Activated CD4-positive, alpha-beta T cell treated with anti-CD3 and anti-CD28 coated beads, Interleukin-2, Interleukin-4, amounts not matched to agents 100 ng/mL and 50 ng/mL, durations not matched to agents 16 hours and 8 hours (primary cell): ENCODE results near the gene SCN8A.

Source experiments
- DNase-seq: peaks from one replicate; pipeline ENCODE4 v3.0.0-alpha.2; 2020; ENCODE audit warnings: low spot score

The SCN8A gene

DNA sequence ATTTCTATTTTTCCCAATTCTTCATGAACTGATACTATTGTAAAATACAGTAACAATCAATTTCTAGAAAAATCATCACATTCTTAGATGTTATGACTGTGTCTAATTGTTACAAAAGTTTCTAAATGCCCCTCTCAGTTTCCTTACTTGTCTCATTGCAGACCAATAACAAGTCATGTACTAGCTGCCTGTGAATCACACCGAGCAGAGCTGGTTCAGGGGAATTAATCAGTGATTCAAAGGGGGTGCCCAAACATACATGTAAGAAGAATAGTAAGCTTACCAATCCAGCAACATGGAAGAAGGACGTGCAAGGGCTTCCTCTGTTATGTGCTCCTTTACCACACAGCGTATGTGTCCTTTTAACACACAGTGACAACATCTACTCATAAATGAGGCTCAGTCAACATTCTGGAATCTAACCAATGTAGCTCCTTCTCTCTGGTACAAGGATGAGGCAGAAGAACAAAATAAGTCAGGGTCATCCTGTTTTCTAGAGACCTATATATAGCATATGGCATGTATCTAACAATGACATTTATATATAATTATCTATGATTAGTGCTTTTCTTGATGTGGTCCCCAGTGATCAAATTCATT is 126.4 kb downstream of the SCN8A start:
- DNase-seq: no peak

DNA sequence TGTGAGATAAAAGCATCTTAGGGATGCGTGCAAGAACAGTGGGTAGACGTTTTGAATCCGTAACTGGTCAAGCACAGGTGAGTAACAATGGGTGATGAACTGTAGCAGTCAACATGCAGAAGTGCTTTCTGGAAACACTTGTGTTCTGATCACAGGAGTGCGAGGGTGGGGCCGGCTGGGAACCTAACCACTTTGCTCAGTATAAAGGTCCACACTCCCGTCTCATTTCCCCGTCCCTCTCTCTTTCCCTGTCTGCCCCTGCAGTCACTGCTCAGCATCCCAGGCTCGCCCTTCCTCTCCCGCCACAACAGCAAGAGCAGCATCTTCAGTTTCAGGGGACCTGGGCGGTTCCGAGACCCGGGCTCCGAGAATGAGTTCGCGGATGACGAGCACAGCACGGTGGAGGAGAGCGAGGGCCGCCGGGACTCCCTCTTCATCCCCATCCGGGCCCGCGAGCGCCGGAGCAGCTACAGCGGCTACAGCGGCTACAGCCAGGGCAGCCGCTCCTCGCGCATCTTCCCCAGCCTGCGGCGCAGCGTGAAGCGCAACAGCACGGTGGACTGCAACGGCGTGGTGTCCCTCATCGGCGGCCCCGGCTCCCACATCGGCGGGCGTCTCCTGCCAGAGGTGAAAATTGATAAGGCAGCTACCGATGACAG is 130.4 kb downstream of the SCN8A start:
- peak; percentile 35 for DNase-seq

DNA sequence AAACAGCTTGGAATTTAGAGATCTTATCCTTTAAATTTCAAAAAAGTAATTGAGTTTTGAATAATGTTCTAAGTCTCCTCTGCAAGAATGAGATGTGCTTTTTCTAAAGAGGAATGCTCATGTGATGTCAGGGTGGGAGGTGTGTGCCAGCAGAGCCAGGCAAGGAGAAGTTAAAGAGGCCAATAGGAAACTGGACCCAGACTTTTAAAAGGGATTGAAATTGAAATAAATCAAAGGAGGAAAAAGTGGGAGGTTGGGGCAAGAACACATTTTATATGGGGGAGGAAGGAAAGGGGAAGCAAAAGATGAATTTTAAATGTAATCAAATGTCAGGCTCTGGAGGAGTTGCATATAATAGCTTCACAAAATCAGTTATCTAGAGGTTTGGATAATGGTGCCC is 131.4 kb downstream of the SCN8A start:
- DNase-seq: no peak

DNA sequence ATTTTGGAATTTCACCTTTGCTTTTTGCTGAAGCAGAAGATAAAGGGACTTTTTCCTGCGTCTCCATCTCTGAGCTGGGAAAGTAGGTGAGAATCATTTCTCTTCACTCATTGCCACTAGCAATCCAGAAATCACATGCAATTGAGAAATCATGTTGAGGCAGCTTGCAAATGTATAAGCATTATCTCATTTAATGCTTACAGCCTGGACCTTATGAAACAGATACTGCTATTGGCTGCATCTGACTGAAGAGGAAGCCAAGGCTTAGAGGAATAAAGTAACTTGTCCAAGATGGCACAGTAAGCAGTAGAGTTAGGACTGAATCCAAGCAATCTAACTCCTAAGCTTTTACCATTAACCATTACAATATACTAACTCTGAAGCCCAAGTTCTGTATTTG is 135.1 kb downstream of the SCN8A start:
- no peak for DNase-seq

DNA sequence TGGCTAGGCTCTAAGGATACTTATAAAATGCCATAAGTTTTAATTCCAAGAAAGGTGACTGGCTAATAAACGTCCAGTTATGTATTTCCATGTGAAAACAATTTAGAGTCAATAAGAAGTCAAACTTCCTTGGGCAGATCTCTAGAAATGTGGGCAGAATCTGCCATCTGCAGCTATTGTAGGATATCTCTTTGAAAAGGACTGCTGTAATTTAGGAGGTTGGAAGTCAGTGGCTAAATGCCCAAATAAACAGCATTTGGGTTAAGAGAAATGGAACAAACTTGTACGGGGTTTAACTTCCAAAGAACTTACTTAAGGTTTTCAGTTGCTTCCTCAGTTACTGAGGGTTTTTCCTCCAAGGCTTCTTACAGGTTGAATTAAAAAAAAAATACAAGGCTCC is 135.9 kb downstream of the SCN8A start:
- DNase-seq: no peak

DNA sequence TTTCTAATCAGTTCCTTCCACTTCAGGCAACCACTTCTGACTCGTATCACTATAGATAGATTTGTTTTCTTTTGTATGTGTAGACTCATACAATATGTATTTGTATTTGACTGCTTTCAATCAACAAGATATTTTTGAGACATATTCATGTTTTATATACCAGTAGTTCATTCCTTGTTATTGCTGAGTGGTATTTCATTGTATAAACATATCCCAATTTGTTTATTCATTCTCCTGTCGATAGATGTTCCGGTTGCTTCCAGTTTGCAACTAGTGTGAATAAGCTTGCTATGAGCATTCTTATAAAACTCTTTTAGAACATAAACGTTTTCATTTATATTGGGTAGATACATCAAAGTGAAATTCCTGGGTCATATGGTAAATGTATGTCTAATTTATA is 138.3 kb downstream of the SCN8A start:
- DNase-seq: no peak

DNA sequence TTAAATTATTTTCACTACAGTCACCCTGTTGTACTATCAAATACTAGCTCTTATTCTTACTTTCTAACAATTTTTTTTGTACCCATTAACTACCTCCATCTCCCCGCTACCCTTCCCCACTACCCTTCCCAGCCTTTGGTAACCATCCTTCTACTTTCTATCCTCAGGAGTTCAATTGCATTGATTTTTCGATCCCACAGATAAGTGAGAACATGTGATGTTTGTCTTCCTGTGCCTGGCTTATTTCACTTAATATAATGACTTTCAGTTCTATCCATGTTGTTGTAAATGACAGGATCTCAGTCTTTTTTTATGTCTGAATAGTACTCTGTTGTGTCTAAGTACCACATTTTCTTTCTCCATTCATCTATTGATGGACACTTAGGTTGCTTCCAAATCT is 139.7 kb downstream of the SCN8A start:
- no peak for DNase-seq

DNA sequence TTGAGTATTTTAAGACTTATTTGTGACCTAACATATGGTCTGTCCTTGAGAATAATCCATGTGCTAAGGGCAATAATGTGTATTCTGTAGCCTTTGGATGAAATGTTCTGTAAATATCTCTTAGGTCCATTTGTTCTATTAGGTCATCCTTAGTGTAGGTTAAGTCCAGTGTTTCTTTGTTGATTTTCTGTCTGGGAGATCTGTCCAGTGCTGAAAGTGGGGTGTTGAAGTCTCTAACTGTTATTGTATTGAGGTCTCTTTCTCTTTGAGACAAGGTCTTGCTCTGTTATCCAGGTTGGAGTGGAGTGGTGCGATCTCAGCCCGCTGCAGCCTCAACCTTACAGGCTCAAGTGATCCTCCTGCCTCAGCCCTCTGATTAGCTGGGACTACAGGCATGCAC is 149.5 kb downstream of the SCN8A start:
- no peak for DNase-seq

DNA sequence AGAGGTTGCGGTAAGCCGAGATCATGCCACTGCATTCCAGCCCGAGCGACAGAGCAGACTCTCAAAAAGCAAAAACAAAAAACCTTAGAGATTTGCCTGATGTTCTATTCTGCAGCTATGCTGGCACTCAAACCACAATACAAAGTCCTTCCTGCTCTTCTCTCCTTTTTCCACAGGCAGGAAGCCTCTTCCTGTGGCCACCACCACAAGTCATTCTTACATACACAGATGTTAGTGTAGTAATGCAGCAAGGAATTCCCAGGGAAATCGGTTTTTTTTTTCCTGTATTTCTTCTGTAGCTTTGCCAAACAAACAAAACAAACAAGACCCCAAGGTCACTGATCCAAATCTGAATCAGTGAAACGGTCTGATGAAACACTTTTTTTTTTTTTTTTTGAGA is 153.2 kb downstream of the SCN8A start:
- DNase-seq: no peak

DNA sequence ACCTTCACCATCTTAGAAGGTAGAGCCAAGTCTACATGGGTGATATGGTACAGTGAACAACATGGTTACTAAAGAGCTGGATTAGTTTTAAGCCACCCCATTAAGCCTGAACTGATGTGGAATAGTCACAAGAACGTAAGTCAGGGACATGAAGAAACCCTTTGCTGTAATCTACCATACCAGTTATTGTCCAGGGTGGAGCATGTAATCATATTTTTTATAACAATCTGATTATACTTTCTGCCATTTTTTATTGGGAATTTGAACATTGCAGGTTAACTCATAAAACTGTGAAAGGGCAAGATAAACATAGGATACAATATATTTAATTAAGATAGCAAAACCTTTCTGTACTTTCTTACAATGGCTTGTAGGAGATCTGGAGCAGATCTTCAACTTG is 153.9 kb downstream of the SCN8A start:
- no peak for DNase-seq

DNA sequence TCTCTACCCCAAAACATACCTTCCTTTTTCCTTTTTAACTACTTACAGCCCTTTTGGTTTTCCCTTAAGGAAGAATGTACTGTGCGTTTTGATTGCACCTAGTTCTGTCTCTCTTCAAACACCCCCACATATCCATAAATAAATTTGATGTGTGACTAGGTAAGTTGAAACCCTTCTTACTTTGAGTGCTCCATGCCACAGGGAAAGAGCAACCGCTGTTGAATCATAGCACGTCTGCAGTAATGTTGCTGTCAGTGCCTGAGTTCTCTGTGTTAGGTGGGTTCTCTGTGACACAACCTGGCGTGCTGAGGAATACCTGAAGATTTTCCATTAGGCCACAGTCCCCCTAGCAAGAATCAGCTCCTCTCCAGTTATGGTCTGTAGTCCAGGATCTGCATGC is 155.4 kb downstream of the SCN8A start:
- DNase-seq: no peak

DNA sequence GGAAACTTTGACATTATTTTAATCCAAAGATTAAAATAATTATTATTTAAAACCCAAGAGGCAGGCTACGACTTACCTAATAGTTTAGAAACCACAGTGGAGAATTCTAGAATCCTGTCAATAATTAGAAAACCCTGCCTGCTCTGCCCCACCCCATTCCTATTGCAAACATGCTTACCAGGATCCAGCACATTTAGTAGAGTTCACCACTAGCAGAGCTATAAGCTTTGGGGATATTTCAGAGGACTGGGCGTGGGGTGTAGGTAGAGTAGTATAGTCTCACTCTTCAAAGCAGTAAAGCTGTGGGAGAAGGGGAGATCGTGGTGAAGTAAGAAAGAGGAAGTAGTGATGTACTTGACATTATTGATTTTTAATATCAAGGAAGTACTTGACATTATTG is 157.2 kb downstream of the SCN8A start:
- DNase-seq: no peak

DNA sequence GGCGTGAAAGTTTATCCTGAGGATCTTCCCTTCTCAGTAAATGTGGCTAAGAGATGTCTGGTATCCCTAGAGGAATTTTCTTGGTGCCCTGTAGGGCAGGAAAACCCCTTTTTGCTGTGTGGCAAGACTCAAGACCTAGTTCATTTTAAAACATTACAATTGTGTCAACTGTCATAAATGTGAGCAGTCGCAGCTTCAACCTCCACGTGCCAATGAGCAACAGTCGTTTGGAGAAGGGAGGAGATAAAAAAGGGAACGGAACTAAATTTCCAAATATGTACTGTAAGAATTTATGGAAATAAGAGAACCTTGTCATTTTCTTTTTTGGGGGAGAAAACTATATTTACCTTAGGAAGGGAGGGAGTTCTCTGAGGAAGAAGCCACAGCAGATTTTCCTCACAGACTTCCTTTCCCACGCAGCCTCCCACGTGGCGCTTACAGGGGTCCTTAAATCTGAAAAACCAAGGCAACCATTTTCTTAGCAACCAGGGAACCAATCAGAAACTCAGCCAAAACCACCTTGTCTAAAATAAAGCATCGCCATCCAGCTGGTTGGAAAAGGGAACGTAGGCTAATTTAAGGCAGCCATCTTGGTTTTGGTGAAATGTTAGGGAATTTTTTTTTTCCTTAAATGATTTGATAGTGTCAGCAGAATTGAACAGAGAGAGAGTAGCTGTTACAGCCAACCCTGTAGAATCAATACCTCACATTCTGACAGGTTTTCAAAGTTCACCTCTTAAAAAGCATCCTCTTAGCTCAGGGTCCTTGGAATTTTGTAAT is 158.4 kb downstream of the SCN8A start:
- DNase-seq: no peak

DNA sequence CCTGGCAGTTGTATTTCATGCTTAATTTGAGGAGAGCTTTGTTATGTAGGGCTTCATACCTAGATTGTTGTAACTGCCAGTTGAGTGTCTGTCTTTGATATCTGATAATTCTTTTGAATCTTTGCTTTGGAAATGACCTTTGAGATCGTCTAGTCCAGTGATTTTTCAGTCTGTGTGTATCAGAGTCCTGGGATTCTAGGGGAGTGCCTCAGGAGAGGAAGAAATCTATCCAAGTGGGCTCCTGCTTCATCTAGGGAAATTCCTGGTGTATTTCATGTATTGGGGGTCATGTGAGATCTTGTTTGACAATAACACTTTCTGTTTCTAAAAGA is 158.9 kb downstream of the SCN8A start:
- DNase-seq: no peak

DNA sequence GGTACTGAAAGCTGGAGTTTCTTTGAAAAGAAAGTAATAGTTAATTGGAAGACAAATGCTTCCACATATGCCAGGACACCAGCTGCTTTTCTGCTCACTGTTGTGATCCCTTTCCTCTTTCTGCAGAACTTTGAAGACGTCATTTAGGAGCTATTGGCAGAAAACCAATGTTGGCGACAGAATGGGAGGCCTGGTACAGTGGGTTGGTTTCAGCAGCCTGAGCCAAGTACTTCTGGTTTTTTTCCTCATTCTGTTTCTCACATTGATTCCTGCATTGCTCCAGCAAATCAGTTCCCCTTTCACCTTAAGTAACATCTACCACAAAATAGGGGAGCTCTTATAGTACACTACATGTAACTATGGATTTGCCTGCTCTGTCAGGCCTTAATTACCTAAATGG is 160.6 kb downstream of the SCN8A start:
- no peak for DNase-seq

DNA sequence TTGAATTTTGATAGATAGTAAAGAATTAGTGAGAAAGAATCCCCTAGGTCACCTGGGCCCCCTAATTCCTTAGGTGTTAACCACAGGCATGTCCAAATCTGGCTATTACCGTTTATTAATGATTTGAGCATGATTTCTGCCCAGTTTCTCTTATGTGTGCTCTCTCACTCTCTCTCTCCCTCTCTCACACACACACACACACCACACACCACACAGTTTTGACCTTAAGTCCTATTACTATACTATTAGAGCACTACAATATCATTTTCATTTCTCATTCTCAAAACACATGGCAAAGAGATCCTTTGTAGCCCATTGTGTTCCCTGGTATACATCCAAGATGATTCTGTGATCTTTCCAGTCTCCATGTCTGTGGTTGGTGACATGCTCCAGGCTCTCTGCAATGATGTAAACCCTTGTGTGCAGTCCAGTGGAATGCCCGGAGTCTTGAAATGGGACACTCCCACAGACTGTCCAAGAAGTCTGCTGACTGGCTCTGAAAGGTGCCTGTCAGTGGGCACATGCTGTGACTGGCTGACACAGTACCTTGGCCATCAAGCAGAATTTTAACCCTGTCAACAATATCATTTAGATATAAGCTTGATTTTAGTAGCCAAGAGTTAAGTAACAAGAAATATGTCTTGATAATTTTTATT is 161.3 kb downstream of the SCN8A start:
- no peak for DNase-seq

DNA sequence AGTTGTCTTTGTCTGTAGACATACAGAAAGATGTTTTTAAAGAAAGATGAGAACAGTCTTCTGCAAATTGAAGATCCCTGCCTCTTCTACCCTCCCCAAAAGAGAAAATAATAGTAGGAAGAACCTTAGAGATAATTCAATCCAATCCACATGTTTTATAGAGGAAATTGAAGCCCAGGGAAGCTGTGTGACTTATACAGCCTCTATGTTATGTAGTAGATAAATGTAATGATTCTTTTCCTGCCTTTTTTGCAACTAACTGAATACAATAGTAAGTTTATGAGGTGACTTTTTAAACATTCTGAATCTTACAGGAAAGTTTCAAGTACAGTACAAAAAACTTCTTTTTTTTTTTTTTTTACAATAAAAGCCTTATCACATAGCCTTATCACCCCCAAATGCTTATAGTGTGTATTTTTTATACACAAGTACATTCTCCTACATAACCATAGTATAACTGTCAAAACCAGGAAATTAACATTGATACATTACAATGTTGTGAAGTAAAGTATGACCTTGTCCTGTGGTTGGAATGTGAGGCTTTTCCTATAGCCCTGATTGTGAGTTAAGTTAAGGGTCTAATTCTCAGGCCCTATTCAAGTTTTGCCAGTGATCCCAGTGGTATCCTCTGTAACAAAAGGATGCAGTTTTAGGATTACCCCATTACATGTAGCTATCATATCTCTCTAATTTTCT is 163.1 kb downstream of the SCN8A start:
- no peak for DNase-seq

DNA sequence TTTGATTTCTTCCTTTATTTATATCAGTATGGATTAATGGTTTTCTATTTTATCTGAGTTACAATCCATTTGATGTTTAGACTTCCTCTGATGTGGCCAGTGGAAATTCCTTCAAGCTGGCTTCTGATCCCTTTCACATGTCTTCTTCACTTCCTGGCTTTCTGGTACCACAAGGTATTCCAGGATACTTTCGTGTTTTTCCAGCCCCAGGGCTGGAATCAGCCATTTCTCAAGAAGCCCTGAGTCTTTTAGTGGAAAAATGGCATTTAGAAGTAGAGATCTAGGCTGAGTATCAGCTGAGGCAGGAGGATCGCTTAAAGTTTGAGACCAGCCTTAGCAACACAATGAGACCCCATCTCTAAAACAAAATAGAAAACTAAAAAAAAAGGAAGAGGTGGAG is 164.2 kb downstream of the SCN8A start:
- no peak for DNase-seq

DNA sequence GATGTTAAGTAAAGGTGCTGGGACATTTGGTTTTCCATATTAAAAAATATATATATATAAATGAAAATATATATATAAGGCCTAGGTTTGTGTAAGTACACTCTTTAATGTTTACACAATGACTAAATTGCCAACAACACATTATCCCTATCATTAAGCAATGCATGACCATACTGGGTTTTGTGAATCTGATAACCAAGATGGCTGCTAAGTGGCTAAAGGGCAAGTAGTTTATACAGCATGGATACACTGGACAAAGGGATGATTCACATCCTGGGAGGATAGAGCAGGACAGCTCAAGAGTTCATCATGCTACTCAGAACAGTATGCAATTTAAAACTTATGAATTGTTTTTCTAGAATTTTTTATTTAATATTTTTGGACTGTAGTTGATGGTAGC is 168.1 kb downstream of the SCN8A start:
- no peak for DNase-seq

DNA sequence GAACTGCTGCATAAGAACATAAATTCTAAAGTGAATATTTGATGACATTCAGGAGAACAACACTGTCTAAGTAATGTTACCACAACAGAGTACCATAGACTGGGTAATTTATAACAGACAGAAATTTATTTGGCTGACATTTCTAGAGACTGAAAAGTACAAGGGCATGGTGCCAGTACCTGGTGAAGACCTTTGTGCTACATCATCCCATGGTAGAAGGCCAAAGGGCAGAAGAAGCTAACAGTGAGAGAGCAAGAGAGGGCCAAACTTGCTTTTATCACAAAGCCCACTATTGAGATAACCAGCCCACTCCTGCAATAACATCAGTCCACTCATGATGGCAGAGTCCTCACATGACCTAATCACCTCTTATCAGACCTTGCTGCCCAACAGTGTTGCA is 168.7 kb downstream of the SCN8A start:
- no peak for DNase-seq

DNA sequence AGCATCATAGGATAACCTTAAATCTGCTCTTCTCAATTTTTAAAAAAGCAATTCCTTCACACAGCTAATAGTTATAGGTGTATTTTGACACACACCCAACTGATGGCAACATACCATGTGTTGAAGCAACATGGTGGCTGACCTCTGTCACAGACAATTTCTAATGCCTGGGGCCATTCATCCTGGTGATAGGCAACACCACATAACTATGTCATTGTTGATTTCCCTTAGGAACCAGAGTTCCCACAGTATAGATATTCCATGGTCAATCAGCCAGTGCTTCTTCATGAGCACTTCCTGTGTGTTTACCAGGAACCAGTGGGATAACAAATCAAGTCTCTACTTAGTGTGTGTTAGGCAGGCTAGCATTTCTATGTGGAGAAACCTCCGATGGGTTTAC is 169.2 kb downstream of the SCN8A start:
- no peak for DNase-seq

DNA sequence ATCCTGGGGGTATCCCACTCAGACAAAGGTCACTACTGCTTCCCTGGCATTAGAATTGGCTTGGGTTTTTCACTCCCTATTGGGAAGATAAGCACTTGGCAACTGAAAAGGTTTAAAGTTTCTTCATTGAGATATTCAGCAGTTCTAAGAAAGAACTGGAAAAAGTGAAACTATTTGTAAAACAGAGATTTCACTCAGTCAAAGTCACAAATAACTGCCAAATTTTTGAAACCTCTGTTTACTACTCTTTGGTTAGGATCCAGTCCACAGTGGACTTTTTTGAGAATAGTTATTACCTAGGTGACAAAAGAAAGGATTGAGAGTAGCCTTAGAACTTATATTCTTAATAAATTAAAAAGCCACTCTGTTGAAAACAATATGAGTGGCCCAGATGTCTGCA is 172.7 kb downstream of the SCN8A start:
- DNase-seq: no peak
